GM20000 (cell line): ENCODE data around the gene ECM1.

Experiments used
- DNase-seq: peaks from one replicate; pipeline ENCODE4 v3.0.0; 2012; ENCODE audit warnings: low spot score
- CTCF ChIP-seq: IDR thresholded peaks from 2 replicates; pipeline ENCODE4 v1.5.1; 2012; ENCODE audit warnings: mild to moderate bottlenecking, control low read depth; ENCODE audit errors: extremely low read depth, missing control alignments

Gene ECM1

DNA sequence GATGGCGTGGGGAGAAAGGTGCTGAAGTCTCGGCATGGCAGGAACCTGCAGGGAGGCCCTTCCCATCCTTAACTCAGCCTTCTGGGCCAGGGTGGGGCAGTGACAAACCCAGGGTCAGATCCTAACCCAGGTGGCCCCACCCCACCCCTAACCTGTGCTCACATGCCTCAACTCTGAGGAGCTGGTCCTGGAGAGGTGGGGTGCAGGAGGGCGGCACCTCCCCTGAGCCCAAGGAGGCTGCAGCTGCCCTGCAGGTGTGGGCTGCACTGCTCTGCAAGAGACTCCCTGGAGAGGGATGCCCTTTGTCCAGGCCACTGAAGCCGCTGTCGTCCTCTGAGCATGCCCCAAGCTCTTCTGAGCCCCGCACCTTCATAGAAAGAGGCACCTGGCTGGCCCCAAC lies 26.1 kb downstream of the ECM1 start:
- no peak for DNase-seq
- no peak for TF ChIP-seq CTCF

DNA sequence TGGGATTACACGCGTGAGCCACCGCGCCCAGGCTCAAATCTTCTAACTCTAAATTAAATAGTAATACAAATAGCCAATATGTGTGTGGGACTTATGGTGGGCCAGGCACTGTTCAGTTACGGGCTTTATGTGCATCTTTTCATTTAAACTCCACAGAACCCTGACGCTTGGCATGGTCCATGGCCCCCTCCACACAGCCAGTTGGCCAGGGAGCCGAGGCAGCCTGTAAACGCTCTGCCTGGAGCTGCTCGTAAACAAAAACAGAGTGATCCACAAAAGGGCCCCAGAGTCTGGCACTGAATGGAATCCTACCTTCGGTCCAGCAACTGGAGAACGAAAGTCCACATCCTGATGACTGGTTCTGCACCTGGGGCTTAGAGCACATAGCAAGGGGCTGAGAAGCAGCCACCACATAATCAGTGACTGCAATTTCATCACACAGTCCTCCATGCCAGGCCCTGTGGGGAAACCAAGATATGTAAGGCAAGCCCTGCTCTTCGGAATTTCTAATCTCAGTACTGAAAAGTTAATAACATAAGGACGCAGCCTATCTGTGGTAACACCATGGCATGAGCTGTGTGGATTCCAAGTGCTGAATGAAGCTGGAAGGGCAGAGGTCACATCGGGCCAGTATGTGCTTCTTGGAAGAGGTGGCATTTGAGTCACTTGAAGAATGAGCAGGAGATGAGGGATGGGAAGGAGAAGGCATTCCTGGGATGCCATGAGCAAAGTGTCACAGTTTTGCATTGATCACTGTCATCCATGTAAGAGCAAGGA lies 27.8 kb downstream of the ECM1 start:
- DNase-seq: no peak
- TF ChIP-seq CTCF: no peak

- no peak for DNase-seq
- no peak for TF ChIP-seq CTCF
Observed at GRCh38 chr1:150536836-150537731, 29.2 kb downstream of the ECM1 start.

DNA sequence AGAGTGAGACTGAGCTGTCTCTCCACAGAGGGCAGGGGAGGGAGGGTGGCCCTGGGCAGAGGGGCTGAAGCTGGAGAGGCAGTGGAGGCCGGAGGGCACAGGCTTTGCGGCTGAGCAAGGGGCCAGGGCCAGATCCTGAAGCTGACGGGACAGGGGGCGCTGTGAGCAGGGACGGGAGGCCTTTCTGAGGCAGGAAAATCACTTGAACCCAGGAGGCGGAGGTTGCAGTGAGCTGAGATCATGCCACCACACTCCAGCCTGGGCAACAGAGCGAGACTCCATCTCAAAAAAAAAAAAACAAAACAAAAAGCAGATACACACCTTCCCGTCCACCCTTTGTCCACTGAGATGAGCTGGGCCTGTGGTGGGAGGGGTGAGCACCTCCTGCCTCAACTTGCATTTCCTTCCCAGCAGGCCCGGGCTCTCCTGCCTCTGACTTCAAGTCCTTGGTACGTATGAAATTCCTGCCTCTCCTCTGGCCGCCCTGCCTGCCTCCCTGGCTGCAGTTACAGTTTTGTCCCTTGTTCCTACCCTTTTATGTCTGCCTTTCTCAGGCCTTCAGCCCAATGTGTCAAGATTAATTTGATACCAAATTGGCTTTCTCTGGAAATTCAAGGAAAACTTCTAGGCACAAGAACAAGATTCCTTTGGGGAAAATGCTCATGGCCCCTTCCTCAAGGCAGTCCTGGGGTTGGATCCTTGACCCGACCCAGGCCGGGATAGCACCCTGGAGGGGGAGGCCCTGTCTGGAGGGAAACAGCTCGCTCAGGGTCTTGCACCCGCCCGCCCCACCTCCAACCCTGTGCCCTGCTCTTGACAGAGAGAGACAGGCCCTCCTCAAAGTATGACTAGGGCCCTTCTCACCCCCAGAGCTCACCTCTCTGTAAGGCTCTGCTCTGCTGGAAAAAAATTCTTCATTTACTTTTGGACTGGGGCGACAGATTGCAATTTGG lies 30.1 kb downstream of the ECM1 start:
- no peak for TF ChIP-seq CTCF
- DNase-seq: no peak

DNA sequence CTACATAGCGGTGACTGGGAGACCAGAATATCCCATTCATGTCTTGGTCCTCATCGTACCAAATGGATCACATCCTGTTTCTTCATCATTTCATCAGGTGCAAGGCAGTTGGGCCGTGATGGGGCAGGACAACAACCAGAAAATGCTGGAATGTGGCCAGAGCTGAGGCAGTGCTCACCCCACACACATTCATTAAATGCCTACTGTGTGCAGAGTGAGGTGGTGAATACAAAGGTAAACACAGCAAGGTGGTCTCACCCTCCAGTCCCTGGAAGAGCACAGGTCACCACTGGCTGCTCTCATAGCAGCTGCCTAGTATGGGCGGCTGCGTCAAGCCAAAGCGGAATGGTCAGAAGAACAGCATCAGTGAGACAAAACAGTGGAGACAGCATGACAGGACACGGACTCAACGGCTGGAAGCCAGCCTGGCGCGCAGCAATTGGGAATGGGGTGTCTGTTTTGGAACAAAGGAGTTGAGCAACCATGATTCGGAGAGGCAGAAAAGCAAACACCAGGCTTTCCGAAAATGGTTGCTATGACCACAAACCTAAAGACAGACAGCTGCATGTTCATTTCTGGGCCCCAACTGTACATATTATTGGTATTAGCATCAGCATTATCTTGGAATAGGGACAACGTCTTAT lies 35.7 kb downstream of the ECM1 start:
- no peak for DNase-seq
- TF ChIP-seq CTCF: no peak

GRCh38 chr1:150544204-150544603 lies 36.3 kb downstream of the ECM1 start:
- no peak for DNase-seq
- no peak for TF ChIP-seq CTCF
